Measurements from ENCODE around the gene SMPD2.
A peak's percentile ranks its signal among the peaks of the same experiment; 100 is the strongest.

The SMPD2 gene, protein sequence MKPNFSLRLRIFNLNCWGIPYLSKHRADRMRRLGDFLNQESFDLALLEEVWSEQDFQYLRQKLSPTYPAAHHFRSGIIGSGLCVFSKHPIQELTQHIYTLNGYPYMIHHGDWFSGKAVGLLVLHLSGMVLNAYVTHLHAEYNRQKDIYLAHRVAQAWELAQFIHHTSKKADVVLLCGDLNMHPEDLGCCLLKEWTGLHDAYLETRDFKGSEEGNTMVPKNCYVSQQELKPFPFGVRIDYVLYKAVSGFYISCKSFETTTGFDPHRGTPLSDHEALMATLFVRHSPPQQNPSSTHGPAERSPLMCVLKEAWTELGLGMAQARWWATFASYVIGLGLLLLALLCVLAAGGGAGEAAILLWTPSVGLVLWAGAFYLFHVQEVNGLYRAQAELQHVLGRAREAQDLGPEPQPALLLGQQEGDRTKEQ

DNA sequence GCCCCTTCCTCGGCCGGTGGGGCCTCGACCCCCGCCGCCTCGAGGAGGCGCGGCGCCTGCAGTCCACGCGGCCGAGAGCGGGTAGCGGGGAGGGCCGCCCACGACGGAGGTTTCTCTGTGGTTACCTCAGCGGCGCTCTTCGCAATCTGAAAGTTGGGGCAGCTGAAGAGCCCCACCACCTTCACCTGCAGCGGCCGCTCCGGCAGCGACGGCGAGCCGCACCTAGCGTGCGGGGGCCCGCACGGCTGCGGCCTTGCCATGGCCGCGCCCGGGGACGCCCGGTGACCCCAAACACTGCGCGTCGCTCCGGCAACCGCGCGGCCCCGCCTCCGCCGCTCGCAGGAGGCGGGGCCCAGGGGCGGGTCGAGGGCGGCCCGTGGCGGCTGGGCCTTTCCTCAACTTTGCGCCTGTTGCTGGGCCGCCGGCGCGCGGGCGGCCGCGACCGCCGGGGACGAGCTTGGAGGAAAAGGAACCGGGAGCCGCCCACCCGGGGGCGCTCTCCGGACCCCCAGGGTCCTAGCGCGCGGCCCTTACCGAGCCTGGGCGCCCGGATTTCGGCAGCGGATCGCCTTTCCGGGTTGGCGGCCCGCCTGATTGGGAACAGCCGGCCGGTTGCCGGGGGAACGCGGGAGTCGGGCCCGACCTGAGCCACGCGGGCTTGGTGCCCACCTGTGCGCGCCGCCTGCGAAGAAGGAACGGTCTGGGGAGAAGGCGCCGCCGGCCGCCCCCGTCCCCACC lies at the start of gene SMPD2, which contains the start of gene PPIL6:
Gene SMPD2, plus strand, starts transcription at position 394 of the 738 bp plus-strand sequence. CDS start 398 bp downstream, outside the sequence.
Gene PPIL6, minus strand, starts transcription at position 298 of the 738 bp plus-strand sequence. Its CDS starts 38 bp downstream, at position 260.
- Histone ChIP-seq H3K4me3 (ENCODE audit: low read depth, low read length) (peak within 1 kb of the TSS; percentile 82), H3K9me3 (ENCODE audit: control insufficient read depth, insufficient read depth, low read depth, low read length) (no peaks in the 10 kb centered on the region), H3K36me3 (ENCODE audit: control insufficient read depth in 2 of 2, insufficient read depth in 1 of 2, low read length in 2 of 2) (peaks cover 0 to 37% of the 10 kb centered on the region in 2 experiments; a peak in 1 of 3 replicates), H3K27ac (ENCODE audit: extremely low read depth, low read depth, low read length) (peak within 1 kb of the TSS; percentile 68; the same call in 1 of the 2 replicates), H3K4me1 (ENCODE audit: control insufficient read depth, insufficient read depth, low read length) (no peaks in the 10 kb centered on the region)
- ChIA-PET POLR2A (interaction anchor here (1.0 to 2.9 kb wide), 10 partner anchors 10 to 346 kb away, joined by 3 to 17 read pairs (median 8); partner anchors contain the start of genes CD164, MICAL1 and SESN1), CTCF (interaction anchor here (0.6 to 4.3 kb wide), 9 partner anchors 9 to 277 kb away, joined by 3 to 24 read pairs (median 4); partner anchors contain the start of genes CD164 and MICAL1)
- TF ChIP-seq MYNN (tag by site-specific recombination; IDR thresholded peaks at IDR 0.05; ENCODE audit: borderline replicate concordance) (no peak), TRIM28 (IDR thresholded peaks at IDR 0.05; ENCODE audit: borderline replicate concordance, low read length) (no peak), ZXDB (tag by site-specific recombination; IDR thresholded peaks at IDR 0.05) (peak; percentile 49; the same call in 1 of the 2 replicates), ZNF416 (tag by site-specific recombination; IDR thresholded peaks at IDR 0.05) (no peak), ZNF610 (tag by site-specific recombination; IDR thresholded peaks at IDR 0.05; ENCODE audit: borderline replicate concordance) (peak; percentile 18; the same call in 1 of the 2 replicates), ZNF23 (tag by site-specific recombination; IDR thresholded peaks at IDR 0.05; ENCODE audit: borderline replicate concordance) (no peak), SP2 (tag by site-specific recombination; IDR thresholded peaks at IDR 0.05) (peak; percentile 45), ZNF549 (tag by site-specific recombination; IDR thresholded peaks at IDR 0.05) (no peak), ZNF585B (tag by site-specific recombination; IDR thresholded peaks at IDR 0.05) (no peak), ZNF629 (tag by site-specific recombination; IDR thresholded peaks at IDR 0.05) (peak; percentile 23; the same call in 1 of the 2 replicates), ZNF133 (tag by site-specific recombination; IDR thresholded peaks at IDR 0.05) (no peak), ZBTB20 (tag by site-specific recombination; IDR thresholded peaks at IDR 0.05) (peak; percentile 53; the same call in 1 of the 2 replicates), ZNF292 (tag by site-specific recombination; IDR thresholded peaks at IDR 0.05; ENCODE audit: borderline replicate concordance, low read depth) (no peak), ZNF433 (tag by site-specific recombination; IDR thresholded peaks at IDR 0.05; ENCODE audit: low read depth) (no peak), ZNF843 (tag by site-specific recombination; IDR thresholded peaks at IDR 0.05) (no peak), ZNF658 (tag by site-specific recombination; IDR thresholded peaks at IDR 0.05) (no peak)
- TF ChIP-seq, protein P1, sequence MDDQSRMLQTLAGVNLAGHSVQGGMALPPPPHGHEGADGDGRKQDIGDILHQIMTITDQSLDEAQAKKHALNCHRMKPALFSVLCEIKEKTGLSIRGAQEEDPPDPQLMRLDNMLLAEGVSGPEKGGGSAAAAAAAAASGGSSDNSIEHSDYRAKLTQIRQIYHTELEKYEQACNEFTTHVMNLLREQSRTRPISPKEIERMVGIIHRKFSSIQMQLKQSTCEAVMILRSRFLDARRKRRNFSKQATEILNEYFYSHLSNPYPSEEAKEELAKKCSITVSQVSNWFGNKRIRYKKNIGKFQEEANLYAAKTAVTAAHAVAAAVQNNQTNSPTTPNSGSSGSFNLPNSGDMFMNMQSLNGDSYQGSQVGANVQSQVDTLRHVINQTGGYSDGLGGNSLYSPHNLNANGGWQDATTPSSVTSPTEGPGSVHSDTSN (CRISPR knock-in tag; IDR thresholded peaks at IDR 0.05), result peak; percentile 53; the same call in 1 of the 2 replicates
- TF ChIP-seq, protein P2, sequence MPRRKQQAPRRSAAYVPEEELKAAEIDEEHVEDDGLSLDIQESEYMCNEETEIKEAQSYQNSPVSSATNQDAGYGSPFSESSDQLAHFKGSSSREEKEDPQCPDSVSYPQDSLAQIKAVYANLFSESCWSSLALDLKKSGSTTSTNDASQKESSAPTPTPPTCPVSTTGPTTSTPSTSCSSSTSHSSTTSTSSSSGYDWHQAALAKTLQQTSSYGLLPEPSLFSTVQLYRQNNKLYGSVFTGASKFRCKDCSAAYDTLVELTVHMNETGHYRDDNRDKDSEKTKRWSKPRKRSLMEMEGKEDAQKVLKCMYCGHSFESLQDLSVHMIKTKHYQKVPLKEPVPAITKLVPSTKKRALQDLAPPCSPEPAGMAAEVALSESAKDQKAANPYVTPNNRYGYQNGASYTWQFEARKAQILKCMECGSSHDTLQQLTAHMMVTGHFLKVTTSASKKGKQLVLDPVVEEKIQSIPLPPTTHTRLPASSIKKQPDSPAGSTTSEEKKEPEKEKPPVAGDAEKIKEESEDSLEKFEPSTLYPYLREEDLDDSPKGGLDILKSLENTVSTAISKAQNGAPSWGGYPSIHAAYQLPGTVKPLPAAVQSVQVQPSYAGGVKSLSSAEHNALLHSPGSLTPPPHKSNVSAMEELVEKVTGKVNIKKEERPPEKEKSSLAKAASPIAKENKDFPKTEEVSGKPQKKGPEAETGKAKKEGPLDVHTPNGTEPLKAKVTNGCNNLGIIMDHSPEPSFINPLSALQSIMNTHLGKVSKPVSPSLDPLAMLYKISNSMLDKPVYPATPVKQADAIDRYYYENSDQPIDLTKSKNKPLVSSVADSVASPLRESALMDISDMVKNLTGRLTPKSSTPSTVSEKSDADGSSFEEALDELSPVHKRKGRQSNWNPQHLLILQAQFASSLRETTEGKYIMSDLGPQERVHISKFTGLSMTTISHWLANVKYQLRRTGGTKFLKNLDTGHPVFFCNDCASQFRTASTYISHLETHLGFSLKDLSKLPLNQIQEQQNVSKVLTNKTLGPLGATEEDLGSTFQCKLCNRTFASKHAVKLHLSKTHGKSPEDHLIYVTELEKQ (tag by site-specific recombination; IDR thresholded peaks at IDR 0.05; ENCODE audit: borderline replicate concordance), result no peak
- TF ChIP-seq, protein P3, sequence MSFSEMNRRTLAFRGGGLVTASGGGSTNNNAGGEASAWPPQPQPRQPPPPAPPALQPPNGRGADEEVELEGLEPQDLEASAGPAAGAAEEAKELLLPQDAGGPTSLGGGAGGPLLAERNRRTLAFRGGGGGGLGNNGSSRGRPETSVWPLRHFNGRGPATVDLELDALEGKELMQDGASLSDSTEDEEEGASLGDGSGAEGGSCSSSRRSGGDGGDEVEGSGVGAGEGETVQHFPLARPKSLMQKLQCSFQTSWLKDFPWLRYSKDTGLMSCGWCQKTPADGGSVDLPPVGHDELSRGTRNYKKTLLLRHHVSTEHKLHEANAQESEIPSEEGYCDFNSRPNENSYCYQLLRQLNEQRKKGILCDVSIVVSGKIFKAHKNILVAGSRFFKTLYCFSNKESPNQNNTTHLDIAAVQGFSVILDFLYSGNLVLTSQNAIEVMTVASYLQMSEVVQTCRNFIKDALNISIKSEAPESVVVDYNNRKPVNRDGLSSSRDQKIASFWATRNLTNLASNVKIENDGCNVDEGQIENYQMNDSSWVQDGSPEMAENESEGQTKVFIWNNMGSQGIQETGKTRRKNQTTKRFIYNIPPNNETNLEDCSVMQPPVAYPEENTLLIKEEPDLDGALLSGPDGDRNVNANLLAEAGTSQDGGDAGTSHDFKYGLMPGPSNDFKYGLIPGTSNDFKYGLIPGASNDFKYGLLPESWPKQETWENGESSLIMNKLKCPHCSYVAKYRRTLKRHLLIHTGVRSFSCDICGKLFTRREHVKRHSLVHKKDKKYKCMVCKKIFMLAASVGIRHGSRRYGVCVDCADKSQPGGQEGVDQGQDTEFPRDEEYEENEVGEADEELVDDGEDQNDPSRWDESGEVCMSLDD (tag by site-specific recombination; IDR thresholded peaks at IDR 0.05), result peak; percentile 55; the same call in 1 of the 2 replicates
- TF ChIP-seq, protein P4, sequence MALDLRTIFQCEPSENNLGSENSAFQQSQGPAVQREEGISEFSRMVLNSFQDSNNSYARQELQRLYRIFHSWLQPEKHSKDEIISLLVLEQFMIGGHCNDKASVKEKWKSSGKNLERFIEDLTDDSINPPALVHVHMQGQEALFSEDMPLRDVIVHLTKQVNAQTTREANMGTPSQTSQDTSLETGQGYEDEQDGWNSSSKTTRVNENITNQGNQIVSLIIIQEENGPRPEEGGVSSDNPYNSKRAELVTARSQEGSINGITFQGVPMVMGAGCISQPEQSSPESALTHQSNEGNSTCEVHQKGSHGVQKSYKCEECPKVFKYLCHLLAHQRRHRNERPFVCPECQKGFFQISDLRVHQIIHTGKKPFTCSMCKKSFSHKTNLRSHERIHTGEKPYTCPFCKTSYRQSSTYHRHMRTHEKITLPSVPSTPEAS (tag by site-specific recombination; IDR thresholded peaks at IDR 0.05), result no peak
- TF ChIP-seq, protein P5, sequence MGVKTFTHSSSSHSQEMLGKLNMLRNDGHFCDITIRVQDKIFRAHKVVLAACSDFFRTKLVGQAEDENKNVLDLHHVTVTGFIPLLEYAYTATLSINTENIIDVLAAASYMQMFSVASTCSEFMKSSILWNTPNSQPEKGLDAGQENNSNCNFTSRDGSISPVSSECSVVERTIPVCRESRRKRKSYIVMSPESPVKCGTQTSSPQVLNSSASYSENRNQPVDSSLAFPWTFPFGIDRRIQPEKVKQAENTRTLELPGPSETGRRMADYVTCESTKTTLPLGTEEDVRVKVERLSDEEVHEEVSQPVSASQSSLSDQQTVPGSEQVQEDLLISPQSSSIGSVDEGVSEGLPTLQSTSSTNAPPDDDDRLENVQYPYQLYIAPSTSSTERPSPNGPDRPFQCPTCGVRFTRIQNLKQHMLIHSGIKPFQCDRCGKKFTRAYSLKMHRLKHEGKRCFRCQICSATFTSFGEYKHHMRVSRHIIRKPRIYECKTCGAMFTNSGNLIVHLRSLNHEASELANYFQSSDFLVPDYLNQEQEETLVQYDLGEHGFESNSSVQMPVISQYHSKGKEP (tag by site-specific recombination; IDR thresholded peaks at IDR 0.05), result 0 out of 2 replicates have a peak, but pooled peaks have one; percentile 60
- TF ChIP-seq, protein P6, sequence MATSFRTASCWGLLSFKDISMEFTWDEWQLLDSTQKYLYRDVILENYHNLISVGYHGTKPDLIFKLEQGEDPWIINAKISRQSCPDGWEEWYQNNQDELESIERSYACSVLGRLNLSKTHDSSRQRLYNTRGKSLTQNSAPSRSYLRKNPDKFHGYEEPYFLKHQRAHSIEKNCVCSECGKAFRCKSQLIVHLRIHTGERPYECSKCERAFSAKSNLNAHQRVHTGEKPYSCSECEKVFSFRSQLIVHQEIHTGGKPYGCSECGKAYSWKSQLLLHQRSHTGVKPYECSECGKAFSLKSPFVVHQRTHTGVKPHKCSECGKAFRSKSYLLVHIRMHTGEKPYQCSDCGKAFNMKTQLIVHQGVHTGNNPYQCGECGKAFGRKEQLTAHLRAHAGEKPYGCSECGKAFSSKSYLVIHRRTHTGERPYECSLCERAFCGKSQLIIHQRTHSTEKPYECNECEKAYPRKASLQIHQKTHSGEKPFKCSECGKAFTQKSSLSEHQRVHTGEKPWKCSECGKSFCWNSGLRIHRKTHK (tag by site-specific recombination; IDR thresholded peaks at IDR 0.05), result no peak

Data from HEK293 (cell line).